SK-N-SH treated with all-trans-retinoic acid at 6 μM for 48 hours (cell line): ENCODE measurements around the gene CTDSP1.

Experiments used
- ATAC-seq: fragments of 200-7000 bp; cut with Tn5 transposase; 3 replicates; pipeline ENCODE4 v1.9.1; 2020; ENCODE audit warnings: mild to moderate bottlenecking, moderate library complexity
- ARNTL ChIP-seq: fragments of 450-650 bp; formaldehyde crosslinking; IDR thresholded peaks from 2 replicates; pipeline ENCODE4 v1.5.0; 2020; ENCODE audit warnings: low read depth, mild to moderate bottlenecking, moderate library complexity, borderline replicate concordance
- BACH2 ChIP-seq: fragments of 250-450 bp; sonication (Bioruptor Pico); IDR thresholded peaks from 2 replicates; pipeline ENCODE4 v1.9.0; 2021; ENCODE audit warnings: mild to moderate bottlenecking, borderline replicate concordance
- CSDC2 ChIP-seq: fragments of 250-450 bp; sonication (Bioruptor Pico); IDR thresholded peaks from 2 replicates; pipeline ENCODE4 v1.5.0; 2020; ENCODE audit warnings: mild to moderate bottlenecking, moderate library complexity
- CSRNP3 ChIP-seq: fragments of 250-450 bp; sonication (Bioruptor Pico); IDR thresholded peaks from 2 replicates; pipeline ENCODE4 v1.5.1; 2021; ENCODE audit warnings: mild to moderate bottlenecking, moderate library complexity
- ESRRG ChIP-seq: fragments of 250-450 bp; sonication (Bioruptor Pico); IDR thresholded peaks from 2 replicates; pipeline ENCODE4 v1.6.1; 2021; ENCODE audit warnings: mild to moderate bottlenecking
- GLIS3 ChIP-seq: fragments of 250-450 bp; sonication (Bioruptor Pico); IDR thresholded peaks from 2 replicates; pipeline ENCODE4 v1.5.0; 2020; ENCODE audit warnings: mild to moderate bottlenecking, moderate library complexity
- ISL1 ChIP-seq: fragments of 250-450 bp; sonication (Bioruptor Pico); IDR thresholded peaks from 2 replicates; pipeline ENCODE4 v2.1.2; 2022; ENCODE audit warnings: mild to moderate bottlenecking, moderate library complexity
- OSR1 ChIP-seq: fragments of 250-450 bp; sonication (Bioruptor Pico); IDR thresholded peaks from 2 replicates; pipeline ENCODE4 v1.8.0; 2022; ENCODE audit warnings: moderate library complexity, mild to moderate bottlenecking, inconsistent platforms
- PATZ1 ChIP-seq: fragments of 250-450 bp; sonication (Bioruptor Pico); IDR thresholded peaks from 2 replicates; pipeline ENCODE4 v1.8.0; 2020; ENCODE audit warnings: mild to moderate bottlenecking, moderate library complexity, borderline replicate concordance
- POU6F1 ChIP-seq: fragments of 250-450 bp; sonication (Bioruptor Pico); IDR thresholded peaks from 2 replicates; pipeline ENCODE4 v1.8.0; 2021; ENCODE audit warnings: low read depth, mild to moderate bottlenecking, moderate library complexity, borderline replicate concordance
- PPARA ChIP-seq: fragments of 250-450 bp; sonication (Bioruptor Pico); IDR thresholded peaks from 2 replicates; pipeline ENCODE4 v1.5.0; 2020; ENCODE audit warnings: mild to moderate bottlenecking, borderline replicate concordance
- RARB ChIP-seq: fragments of 250-450 bp; sonication (Bioruptor Pico); IDR thresholded peaks from 2 replicates; pipeline ENCODE4 v1.8.0; 2021; ENCODE audit warnings: mild to moderate bottlenecking, moderate library complexity
- SNAI2 ChIP-seq: fragments of 250-450 bp; sonication (Bioruptor Pico); IDR thresholded peaks from 2 replicates; pipeline ENCODE4 v1.5.0; 2020; ENCODE audit warnings: mild to moderate bottlenecking, moderate library complexity
- TCF4 ChIP-seq: fragments of 250-450 bp; sonication (Bioruptor Pico); IDR thresholded peaks from 2 replicates; pipeline ENCODE4 v1.8.0; 2021; ENCODE audit warnings: mild to moderate bottlenecking, moderate library complexity, borderline replicate concordance
- TOX ChIP-seq: fragments of 250-450 bp; sonication (Bioruptor Pico); IDR thresholded peaks from 2 replicates; pipeline ENCODE4 v1.8.0; 2021; ENCODE audit warnings: mild to moderate bottlenecking, moderate library complexity, borderline replicate concordance
- TSHZ2 ChIP-seq: fragments of 250-450 bp; sonication (Bioruptor Pico); IDR thresholded peaks from 2 replicates; pipeline ENCODE4 v1.5.0; 2020; ENCODE audit warnings: mild to moderate bottlenecking, moderate library complexity
- ZFP3 ChIP-seq: fragments of 250-450 bp; sonication (Bioruptor Pico); IDR thresholded peaks from 2 replicates; pipeline ENCODE4 v1.5.0; 2020; ENCODE audit warnings: mild to moderate bottlenecking, moderate library complexity
- ZFP30 ChIP-seq: fragments of 450-650 bp; formaldehyde crosslinking; IDR thresholded peaks from 2 replicates; pipeline ENCODE4 v1.5.0; 2022; ENCODE audit warnings: mild to moderate bottlenecking, moderate library complexity
- ZNF70 ChIP-seq: fragments of 450-650 bp; formaldehyde crosslinking; IDR thresholded peaks from 2 replicates; pipeline ENCODE4 v1.5.0; 2020; ENCODE audit warnings: mild to moderate bottlenecking, moderate library complexity
- ZNF8 ChIP-seq: fragments of 450-650 bp; formaldehyde crosslinking; IDR thresholded peaks from 2 replicates; pipeline ENCODE4 v1.5.0; 2020; ENCODE audit warnings: mild to moderate bottlenecking, moderate library complexity

Gene CTDSP1

GRCh38 chr2:218435003-218435982 is 35.6 kb downstream of the CTDSP1 start:
- no peak for TF ChIP-seq TOX
- TF ChIP-seq ZNF70 (CRISPR knock-in tag) = no peak
- no peak for TF ChIP-seq CSDC2
- TF ChIP-seq TCF4 (CRISPR knock-in tag) = no peak
- TF ChIP-seq ARNTL (CRISPR knock-in tag) = no peak
- no peak for TF ChIP-seq TSHZ2 (CRISPR knock-in tag)
- no peak for TF ChIP-seq CSRNP3 (CRISPR knock-in tag)
- TF ChIP-seq RARB (CRISPR knock-in tag) = no peak
- no peak for TF ChIP-seq PPARA (CRISPR knock-in tag)
- no peak for TF ChIP-seq GLIS3 (CRISPR knock-in tag)
- TF ChIP-seq ESRRG (CRISPR knock-in tag) = no peak
- TF ChIP-seq ZFP30 = no peak
- no peak for TF ChIP-seq POU6F1 (CRISPR knock-in tag)
- no peak for TF ChIP-seq OSR1 (CRISPR knock-in tag)
- TF ChIP-seq ZNF8 = no peak
- no peak for TF ChIP-seq SNAI2 (CRISPR knock-in tag)
- TF ChIP-seq ZFP3 = no peak
- TF ChIP-seq PATZ1 = no peak
- no peak for TF ChIP-seq ISL1
- no peak for ATAC-seq

- no peak for TF ChIP-seq BACH2 (CRISPR knock-in tag)
- TF ChIP-seq ZNF8 = no peak
- TF ChIP-seq TSHZ2 (CRISPR knock-in tag) = no peak
- TF ChIP-seq POU6F1 (CRISPR knock-in tag) = no peak
- no peak for TF ChIP-seq SNAI2 (CRISPR knock-in tag)
- TF ChIP-seq ARNTL (CRISPR knock-in tag) = no peak
- no peak for TF ChIP-seq ESRRG (CRISPR knock-in tag)
- no peak for TF ChIP-seq PATZ1
- TF ChIP-seq CSDC2 = no peak
- no peak for ATAC-seq
Observed at GRCh38 chr2:218436992-218437391, 37.3 kb downstream of the CTDSP1 start.
